Tibial artery (tissue), 4 donors: Measurements from ENCODE around the gene RPH3AL.
A peak's percentile ranks its signal among the peaks of the same experiment; 100 is the strongest.

Experiments
- DNase-seq, 2 donors: peaks; one replicate each; pipeline ENCODE4 v3.0.0-alpha.2; 2019
- H3K27ac ChIP-seq, 2 donors: fragments of 200-600 bp; sonication (generic) in 1 of 2; 1 replicate in 1 of 2; 2 replicates in 1 of 2; pipeline ENCODE4 v1.5.1; 2018 to 2019; ENCODE audit warnings: mild to moderate bottlenecking in 1 of 2
- H3K27me3 ChIP-seq, 2 donors: fragments of 200-600 bp; sonication (generic) in 1 of 2; one replicate each; pipeline versions ENCODE4 v1.5.1 to v1.6.0; 2016 to 2019
- H3K36me3 ChIP-seq, 3 donors: fragments of 200-600 bp; sonication (generic) in 2 of 3; one replicate each; pipeline ENCODE4 v1.5.1; 2016 to 2019; ENCODE audit warnings: mild to moderate bottlenecking in 2 of 3
- H3K4me1 ChIP-seq, 4 donors: fragments of 200-600 bp; sonication (generic) in 2 of 4; 1 replicate in 3 of 4; 2 replicates in 1 of 4; pipeline ENCODE4 v1.5.1; 2016 to 2019
- H3K4me3 ChIP-seq, 2 donors: fragments of 200-600 bp; sonication (generic) in 1 of 2; 1 replicate in 1 of 2; 2 replicates in 1 of 2; pipeline ENCODE4 v1.5.1; 2018 to 2019; ENCODE audit warnings: mild to moderate bottlenecking in 2 of 2
- H3K9me3 ChIP-seq, 3 donors: fragments of 200-600 bp; sonication (generic) in 1 of 3; one replicate each; pipeline ENCODE4 v1.5.1; 2016 to 2019
- intact Hi-C: fragments of 100-400 bp; cut with DNase I; formaldehyde crosslinking; loops from one replicate; pipeline ENCODE4 v1.15.0; 2023; ENCODE audit warnings: low total_unique reads
- TF ChIP-seq, protein P1 (sequence below), 2 experiments: fragments of 200-600 bp in 1 of 2; fragments of 450-650 bp in 1 of 2; IDR thresholded peaks; one replicate each; pipeline ENCODE4 v1.5.1; 2017 to 2019; ENCODE audit warnings: antibody characterized with exemption in 2 of 2, mild to moderate bottlenecking in 1 of 2, moderate library complexity in 1 of 2

The RPH3AL gene

DNA sequence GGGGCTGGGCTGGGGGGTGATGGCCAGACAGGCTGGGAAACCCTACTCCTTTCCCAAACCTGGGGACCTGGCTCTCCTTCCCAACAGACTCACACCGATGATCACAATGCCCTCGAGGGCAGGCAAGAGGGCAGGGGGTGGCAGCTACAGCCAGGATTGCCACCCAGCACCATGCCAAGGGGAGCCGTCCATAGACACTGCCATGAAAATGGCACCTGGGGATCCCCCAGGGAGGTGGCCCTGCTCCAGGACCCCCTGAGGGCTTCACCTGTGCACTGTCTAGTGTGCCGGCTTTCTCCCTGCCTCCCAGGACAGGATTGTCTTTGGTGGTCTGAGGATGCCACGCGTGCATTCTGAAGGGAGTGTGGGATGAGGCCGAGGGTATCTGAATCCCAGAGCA lies 24.6 kb downstream of the RPH3AL start:
- no peaks in the 10 kb centered on the region for H3K9me3 ChIP-seq
- TF ChIP-seq, protein P1, sequence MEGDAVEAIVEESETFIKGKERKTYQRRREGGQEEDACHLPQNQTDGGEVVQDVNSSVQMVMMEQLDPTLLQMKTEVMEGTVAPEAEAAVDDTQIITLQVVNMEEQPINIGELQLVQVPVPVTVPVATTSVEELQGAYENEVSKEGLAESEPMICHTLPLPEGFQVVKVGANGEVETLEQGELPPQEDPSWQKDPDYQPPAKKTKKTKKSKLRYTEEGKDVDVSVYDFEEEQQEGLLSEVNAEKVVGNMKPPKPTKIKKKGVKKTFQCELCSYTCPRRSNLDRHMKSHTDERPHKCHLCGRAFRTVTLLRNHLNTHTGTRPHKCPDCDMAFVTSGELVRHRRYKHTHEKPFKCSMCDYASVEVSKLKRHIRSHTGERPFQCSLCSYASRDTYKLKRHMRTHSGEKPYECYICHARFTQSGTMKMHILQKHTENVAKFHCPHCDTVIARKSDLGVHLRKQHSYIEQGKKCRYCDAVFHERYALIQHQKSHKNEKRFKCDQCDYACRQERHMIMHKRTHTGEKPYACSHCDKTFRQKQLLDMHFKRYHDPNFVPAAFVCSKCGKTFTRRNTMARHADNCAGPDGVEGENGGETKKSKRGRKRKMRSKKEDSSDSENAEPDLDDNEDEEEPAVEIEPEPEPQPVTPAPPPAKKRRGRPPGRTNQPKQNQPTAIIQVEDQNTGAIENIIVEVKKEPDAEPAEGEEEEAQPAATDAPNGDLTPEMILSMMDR (IDR thresholded peaks at IDR 0.05): no peak
- no peak overlapping the region for H3K27ac ChIP-seq
- no peaks in the 10 kb centered on the region for H3K4me1 ChIP-seq
- intact Hi-C loops: no loop called here
- H3K27me3 ChIP-seq: peaks cover 0 to 35% of the 10 kb centered on the region in 2 donors
- H3K36me3 ChIP-seq: peaks cover 0 to 4% (median 0%) of the 10 kb centered on the region in 3 donors
- DNase-seq: peak in 1 of 2 donors; percentile 5
- H3K4me3 ChIP-seq: no peak overlapping the region

DNA sequence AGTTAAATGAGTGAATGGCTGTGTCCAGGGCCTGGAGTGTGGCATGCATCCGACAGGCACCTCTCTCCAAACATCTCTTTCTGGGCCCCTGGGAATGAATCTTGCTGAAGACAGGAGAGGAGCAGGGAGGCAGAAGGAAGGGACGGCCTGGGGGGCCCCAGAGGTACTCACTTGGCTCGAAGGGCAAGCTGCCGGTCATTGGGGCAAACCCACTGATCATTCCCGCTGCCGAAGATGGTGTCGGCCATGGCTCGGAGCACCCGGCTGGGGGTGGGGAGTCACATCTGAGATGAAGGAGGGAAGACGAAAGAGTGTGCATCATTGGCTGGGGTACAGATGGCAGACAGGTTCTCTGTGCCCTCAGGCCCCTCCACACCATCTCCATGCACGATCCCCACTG lies 25.3 kb downstream of the RPH3AL start:
- H3K27me3 ChIP-seq: peaks cover 0 to 37% of the 10 kb centered on the region in 2 donors
- H3K9me3 ChIP-seq: no peaks in the 10 kb centered on the region
- no peak overlapping the region for H3K4me3 ChIP-seq
- no peak for DNase-seq
- H3K36me3 ChIP-seq: peaks cover 0 to 4% (median 0%) of the 10 kb centered on the region in 3 donors
- TF ChIP-seq, protein P1 (IDR thresholded peaks at IDR 0.05): no peak
- intact Hi-C loops: no loop called here
- H3K4me1 ChIP-seq: no peaks in the 10 kb centered on the region
- H3K27ac ChIP-seq: no peak overlapping the region

DNA sequence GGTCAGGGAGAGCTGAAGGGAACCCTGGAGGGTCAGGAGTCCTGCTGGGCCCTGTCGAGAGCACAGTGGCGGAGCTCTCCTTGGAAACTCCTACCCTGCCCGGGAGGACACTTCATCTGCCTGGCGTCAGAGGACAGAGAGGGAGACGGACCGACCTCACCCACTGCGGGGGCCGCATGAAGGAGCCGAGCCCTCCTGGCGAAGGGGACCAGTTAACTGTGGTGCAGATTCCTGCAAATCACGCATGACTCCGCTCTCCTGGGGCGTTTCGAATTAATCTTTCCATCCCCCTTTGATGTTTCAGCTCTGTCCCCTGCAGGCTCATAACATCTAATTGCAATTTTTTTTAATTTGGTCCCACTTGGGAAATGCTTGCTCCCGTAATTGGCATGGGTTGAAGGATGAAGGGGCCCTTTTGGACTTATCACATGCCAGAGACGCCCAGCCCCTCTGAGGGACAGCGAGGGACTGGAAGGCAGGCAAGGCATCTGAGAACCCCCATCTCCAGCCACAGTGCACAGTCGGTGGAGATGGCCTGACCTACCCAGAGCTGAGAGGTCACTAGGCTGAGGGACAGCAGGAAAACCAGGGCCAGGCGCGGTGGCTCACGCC lies 26.5 kb downstream of the RPH3AL start:
- intact Hi-C loops: no loop called here
- Histone ChIP-seq H3K9me3 (no peaks in the 10 kb centered on the region), H3K27ac (no peak overlapping the region), H3K4me3 (no peak overlapping the region), H3K36me3 (peaks cover 0 to 4% (median 0%) of the 10 kb centered on the region in 3 donors), H3K4me1 (no peaks in the 10 kb centered on the region), H3K27me3 (peaks cover 0 to 39% of the 10 kb centered on the region in 2 donors)
- no peak for DNase-seq
- TF ChIP-seq, protein P1 (IDR thresholded peaks at IDR 0.05): no peak

DNA sequence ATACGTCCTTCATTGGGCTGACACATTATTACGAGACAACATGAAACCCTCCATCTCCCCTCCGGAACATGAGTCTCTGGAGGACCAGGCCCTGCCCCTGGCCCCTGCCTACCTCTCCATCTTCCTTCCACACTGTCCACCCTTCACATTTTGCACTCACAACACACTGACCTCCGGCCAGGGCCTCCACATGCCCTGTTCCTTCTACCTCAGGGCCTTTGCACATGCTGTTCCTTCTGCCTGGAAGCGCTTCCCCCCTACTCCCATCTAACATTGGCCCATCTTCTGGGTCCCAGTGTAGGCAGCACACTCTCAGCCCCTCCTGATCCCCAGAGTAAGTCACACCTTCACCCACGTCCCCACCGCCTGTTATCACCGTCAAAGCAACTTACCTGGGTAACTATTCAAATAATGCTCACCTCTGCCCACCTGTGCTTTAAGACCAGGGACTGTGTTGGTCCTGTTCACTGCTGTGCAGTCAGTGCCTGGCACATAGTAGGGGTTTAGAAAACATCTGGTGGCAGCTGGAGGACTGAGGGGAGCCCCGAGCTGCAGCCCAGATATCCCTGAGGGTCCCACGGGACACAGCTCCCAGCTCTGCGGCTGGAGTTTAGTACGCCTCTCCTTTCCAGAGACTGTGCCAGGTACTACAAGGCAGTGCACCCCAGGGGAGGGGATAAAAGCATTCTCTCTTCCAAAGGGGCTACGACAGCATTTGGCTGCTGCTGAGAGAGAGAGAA lies 27.2 kb downstream of the RPH3AL start:
- intact Hi-C loops: no loop called here

DNA sequence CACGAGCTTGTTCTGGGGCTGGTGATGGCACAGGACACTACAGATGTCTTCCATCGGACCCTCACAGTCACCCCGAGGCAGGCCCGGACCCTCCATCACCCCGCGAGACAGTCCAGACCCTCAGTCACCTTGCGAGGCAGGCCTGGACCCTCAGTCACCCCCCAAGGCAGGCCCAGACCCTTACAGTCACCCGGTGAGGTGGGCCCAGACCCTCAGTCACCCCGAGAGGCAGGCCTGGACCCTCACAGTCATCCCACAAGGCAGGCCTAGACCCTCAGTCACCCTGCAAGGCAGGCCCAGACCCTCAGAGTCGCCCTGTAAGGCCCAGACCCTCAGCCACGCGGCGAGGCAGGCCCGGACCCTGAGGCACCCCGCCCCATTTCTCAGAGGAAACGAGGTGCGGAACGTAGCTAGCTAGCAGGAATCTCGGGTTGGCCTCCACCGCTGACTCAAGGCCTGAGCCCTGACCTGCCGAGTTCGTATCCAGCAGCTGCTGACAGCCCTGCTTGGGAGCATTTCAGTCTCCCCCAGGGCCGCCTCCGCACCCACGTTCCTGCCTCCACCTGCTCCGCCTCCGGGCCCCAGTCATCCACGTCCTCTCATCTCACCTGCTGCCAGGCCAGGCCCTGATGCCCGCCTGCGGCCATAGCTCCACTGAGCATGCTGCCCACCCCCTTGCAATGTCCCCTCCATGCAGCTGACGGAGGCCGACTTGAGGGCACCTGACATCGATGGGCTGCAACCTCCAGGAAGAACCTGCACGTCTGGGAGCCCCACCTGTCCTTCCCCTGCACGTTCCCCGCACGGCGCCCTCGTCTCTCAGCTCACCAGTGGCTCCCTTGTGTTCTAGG lies 28.7 kb downstream of the RPH3AL start:
- Histone ChIP-seq H3K4me3 (no peak overlapping the region), H3K27ac (no peak overlapping the region), H3K9me3 (no peaks in the 10 kb centered on the region), H3K27me3 (peaks cover 0 to 46% of the 10 kb centered on the region in 2 donors), H3K4me1 (no peaks in the 10 kb centered on the region), H3K36me3 (peaks cover 0 to 4% (median 3%) of the 10 kb centered on the region in 3 donors)
- TF ChIP-seq, protein P1 (IDR thresholded peaks at IDR 0.05): no peak
- intact Hi-C loops: no loop called here
- peak; percentile 14 to 60 for DNase-seq

More for the DNA sequence above, 27.2 kb downstream of the RPH3AL start:
- TF ChIP-seq, protein P1 (IDR thresholded peaks at IDR 0.05): no peak
- Histone ChIP-seq H3K4me1 (no peaks in the 10 kb centered on the region), H3K4me3 (no peak overlapping the region), H3K27me3 (peaks cover 0 to 43% of the 10 kb centered on the region in 2 donors), H3K36me3 (peaks cover 0 to 4% (median 0%) of the 10 kb centered on the region in 3 donors), H3K9me3 (no peaks in the 10 kb centered on the region), H3K27ac (no peak overlapping the region)
- no peak for DNase-seq
